HG02588 (cell line): ENCODE measurements around the gene SALL2.
"Not testable (repeated sequence)": the region's sequence is repeated elsewhere in the genome, so short reads cannot be mapped to it uniquely, and the experiment has no call there.

Experiments
- ATAC-seq: cut with Tn5 transposase; IDR thresholded peaks from one replicate; pipeline ENCODE4 v1.9.1; 2021; ENCODE audit warnings: mild to moderate bottlenecking, moderate library complexity; ENCODE audit not compliant: unreplicated experiment

SALL2 gene

DNA sequence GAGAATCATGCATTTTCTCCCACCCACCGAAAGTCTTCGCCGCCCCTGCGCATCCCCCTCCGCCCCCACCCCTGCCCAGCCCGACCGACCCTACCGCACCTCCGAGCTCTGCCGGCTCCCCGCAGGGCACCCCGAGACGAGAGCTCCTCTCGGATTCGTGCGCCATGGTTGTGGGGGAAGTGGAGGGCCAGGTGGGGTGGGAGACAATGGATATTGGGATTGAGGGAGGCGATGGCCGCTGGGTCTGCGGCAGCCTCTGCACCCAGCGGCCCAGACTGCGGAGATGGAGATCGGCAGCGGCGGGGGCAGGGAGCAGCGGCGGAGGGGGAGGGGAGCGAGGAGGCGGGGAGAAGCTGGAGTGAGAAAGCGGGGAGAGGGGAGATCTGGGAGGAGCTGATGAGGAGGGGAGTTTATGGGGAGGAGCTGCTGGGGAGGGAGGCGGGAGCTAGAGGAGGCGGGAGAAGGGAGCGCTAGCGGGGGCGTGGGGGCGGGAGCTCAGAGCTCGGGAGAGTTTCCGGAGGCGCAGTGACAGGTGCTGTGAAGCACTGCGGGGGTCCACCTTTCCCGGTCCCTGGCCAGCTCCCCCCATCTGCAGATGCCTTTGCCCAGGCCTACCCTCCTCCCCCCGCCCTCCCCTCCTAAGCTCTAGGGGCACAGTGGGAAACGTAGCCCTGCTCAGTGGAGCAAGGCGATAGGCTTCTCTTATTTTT, at the start of gene SALL2:
TSS of gene SALL2 (minus strand) at position 385 of the 710 bp plus-strand sequence. CDS start at position 166, 219 bp downstream.
- ATAC-seq = peak; percentile 43

DNA sequence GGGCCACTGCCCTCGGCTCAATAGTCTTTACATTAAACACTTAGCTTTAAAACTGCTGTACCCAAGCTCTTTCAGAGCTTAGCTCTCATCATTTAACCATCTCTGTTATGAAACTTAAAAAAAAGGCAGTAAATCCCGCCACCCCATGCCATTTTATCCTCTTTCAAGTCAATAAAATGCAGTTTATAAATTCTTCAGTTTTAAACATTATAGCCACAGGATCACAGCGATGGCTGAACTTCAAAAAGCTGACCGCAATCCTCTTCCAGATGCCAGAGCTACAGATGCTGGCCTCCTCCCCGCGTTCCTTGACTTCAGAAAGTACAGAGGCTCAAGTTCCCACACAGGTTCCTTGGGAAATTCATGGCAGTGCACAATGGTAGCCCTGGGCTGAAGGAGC, 49.5 kb upstream of the SALL2 start:
- ATAC-seq = no peak

DNA sequence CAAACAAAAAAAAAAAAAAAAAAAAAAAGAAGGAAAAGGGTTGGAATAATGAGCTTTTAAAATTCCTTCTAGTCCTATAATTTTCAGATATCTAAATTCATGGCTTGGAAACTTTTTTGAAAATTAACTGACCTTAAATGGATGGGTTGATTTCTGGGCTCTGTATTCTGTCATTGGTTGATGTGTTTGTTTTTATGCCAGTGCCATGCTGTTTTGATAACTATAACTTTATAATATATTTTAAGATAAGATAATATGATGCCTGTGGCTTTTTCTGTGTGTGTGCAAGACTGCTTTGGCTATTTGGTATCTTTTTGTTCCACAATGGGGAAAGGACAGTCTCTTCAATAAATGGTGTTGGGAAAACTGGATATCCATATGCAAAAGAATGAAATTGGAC, 46.5 kb upstream of the SALL2 start:
- no peak for ATAC-seq

- no peak for ATAC-seq
Observed at GRCh38 chr14:21558703-21559170, 32.6 kb upstream of the SALL2 start.

GRCh38 chr14:21557084-21557901, 31.1 kb upstream of the SALL2 start:
- ATAC-seq = no peak

DNA sequence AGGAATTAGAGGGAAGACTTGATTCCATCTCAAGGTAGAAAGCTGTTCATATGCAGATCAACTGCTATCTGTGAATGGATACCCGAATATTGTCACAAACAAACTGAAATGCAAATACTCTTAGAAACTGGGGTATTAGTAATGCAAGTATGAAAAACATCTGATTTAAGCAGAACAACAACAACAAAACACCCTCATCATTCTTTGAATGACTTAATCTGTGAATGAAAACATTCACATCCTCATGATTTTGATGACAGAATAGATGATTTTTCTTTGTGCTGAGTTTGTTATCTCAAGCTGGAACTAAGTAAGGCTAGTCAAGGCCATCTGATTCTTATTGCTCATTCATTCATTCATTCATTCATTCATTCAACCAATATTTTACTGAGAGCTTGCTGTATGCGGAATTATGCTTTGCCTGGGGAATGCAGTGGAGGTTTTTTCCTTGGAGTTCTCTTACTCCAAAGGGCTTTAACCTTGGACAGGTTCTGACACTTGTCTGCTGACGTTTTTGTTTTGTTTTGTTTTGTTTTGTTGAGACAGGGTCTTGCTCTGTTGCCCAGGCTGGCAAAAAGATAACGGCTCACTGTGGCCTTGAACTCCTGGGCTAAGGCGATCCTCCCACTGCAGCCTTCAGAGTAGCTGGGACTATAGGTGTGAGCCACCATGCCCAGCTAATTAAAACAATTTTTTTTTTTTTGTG, 30.4 kb upstream of the SALL2 start:
- no peak for ATAC-seq

DNA sequence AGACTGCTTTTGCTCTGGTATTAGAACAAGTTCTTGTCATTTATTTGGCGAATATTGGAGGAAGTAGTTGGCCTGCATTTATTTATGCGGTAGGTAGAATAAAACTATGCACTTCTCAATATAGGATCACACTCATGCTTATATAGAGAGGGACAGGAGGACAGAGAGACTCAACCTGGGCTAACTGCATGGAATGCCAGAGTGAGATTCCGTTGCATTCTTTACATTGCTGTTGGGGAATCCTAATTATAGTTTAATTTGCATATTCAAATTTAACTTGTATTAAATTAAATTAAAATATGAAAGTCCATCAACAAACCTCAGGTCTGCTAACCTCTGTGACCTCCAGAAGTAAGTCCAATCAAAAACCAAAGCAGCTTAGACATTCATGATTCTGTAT, 27.1 kb upstream of the SALL2 start:
- no peak for ATAC-seq

DNA sequence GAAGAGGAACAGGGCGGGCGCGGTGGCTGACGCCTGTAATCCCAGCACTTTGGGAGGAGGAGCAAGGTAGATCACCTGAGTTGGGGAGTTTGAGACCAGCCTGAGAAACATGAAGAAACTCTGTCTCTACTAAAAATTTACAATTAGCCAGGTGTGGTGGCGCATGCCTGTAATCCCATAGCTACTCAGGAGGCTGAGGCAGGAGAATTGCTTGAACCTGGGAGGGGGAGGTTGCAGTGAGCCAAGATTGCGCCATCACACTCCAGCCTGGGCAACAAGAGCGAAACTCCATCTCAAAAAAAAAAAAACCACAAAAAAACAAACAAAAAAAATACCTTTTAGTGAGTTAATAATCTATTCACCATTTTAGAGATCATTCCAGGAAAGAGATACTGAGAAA, 18.4 kb upstream of the SALL2 start:
- ATAC-seq = not testable (repeated sequence)

GRCh38 chr14:21543963-21544362, 17.8 kb upstream of the SALL2 start:
- no peak for ATAC-seq

- no peak for ATAC-seq
Observed at GRCh38 chr14:21543521-21543960, 17.4 kb upstream of the SALL2 start.

DNA sequence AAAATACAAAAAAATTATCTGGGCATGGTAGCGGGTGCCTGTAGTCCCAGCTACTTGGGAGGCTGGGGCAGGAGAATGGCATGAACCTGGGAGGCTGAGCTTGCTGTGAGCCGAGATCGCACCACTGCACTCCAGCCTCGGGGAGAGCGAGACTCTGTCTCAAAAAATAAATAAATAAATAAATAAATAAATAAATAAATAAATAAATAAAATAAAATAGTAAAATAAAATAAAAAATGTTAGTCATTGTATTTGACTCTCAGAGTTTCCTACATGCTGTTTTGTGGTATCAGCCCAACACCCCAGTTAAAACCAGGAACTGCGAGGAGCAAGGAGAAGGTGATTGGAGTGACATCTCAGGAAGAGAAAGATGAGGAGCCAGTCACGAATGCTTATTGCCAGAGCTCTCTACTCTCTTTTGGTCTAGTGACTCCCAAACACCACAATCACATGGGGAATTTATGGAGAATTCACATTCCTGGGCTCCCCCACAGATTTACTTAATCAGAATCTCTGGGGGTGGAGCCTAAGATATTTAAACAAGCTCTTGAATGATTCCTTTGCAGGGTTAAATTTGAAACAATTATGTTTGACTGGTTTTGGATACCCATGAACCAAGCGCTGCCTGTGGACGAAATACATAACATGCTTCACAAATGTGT, 15.4 kb upstream of the SALL2 start:
- ATAC-seq = no peak

- no peak for ATAC-seq
Observed at GRCh38 chr14:21539189-21539940, 13.2 kb upstream of the SALL2 start.

DNA sequence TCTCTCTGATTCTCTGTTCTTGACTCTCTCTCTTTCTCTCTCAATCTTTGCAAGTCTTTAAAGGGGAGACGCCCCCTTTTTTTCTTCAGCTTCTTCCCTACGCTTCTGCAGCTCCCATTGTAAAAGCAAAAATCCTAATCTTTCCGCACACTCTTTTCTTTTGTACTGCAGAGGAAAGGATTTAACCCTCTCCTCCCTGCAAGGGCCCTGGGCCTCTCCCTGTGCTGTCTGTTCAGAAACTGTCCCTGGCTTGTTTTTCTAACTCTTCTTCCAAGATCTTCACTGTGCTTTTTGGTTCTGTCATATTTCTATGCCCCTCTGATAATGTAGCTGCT, 10.9 kb upstream of the SALL2 start:
- ATAC-seq = no peak

DNA sequence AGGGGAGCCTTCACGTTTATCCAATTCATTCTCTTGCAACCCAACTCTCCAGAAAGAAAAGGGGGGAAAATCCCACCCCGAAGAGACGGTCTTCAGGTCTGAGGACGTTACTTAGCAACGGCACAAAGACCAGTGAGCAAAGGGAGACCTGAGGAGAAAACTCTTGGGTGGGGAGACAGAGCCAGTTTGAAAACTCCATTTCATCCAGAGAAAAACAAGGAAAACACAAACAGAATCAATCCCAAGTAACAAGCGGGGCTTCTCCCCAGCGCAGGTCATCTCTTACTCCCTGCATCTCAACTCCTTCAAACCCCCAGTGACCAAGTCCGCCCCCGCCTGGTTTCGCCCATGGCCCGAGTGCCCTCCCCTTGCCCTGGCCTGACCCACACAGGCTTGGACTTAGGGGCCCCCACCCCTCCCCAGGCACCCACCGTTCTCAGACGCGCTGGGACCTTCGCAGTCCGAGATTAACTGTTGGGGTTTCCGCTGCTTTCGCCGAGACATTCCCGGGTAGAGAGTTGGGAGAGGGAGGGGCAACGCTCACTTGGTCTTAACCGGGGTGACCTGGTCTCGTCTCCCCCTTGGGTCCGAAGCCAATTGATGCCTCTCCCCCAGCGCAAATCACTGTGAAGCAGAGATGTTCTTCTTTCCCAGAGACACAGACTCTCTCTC, 10.4 kb upstream of the SALL2 start:
- ATAC-seq = no peak

DNA sequence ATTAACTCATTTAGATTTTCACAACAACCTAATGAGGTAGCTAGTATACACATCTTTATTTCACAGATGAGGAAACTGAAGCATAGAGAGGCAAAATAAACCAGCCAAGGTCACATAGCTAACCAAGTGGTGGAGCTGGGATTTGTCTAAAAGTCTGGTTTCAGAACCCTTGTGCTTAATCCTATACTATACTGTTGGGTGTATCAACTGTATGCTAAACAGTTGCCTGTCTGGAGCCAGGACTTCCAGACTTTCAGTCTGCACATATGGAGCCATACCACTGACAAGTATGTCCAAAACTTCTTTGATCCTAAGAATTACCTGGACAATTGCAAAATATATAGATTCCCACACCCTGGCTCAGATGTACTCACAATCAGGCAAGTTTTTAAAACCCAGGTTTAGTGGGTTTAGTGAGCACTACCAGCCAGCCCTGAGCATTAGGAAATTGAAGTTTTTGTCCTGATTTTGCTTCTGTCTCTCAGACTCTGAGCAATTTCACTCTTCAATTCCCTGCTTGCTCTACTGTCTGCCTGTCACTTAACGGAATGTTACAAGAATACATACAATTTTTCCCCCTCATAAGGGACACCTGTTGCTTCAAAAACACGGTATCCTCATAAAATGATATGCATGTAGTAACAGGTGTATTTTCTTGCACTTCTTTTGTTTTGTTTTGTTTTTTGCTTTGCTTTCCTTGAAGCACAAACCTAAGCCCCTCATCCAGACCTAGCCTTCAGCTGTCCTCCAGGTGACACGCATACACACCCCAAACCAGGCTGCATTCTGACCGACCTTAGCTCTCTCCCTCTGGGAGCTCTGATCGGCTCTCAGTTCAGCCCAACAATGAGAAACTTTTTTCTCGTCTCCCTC, 9.6 kb upstream of the SALL2 start:
- ATAC-seq = no peak

DNA sequence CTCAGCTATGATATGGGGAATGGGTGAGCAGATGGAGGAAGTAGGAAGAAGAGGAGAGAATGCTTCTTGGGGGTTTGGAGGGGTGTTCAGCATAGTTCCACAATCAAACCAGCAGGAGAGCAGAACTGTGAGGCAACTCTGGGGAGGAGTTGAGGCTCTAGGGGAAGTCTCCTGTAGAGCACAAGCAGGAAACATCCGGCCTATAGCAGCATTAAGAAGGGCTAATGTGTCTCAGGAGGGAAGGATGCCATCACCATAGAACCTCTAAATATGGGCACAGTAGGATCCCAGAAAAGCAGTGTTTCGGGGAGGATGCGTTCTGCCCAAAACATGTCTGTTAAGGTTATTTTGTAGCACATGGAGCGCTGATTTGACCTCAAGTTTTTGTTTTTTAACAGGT, 8.4 kb upstream of the SALL2 start:
- no peak for ATAC-seq

- ATAC-seq = no peak
Observed at GRCh38 chr14:21533294-21533693, 7.1 kb upstream of the SALL2 start.

- ATAC-seq = no peak
Observed at GRCh38 chr14:21529515-21529914, 3.4 kb upstream of the SALL2 start.
